Gastrocnemius medialis (tissue), 4 donors: ENCODE results near the gene NFIC. TPM values are rescaled to one million over a fixed set of nuclear protein-coding genes. Genes with fewer than 3 reads are reported as not detected.

Experiments
- ATAC-seq, 2 donors: fragments of 150-250 bp; one replicate each; pipeline ENCODE4 v1.9.1; 2016
- DNase-seq, 2 donors: peaks; one replicate each; pipeline ENCODE4 v3.0.0-alpha.2; 2019
- H3K27ac ChIP-seq, 4 donors: fragments of 200-600 bp; sonication (generic); 1 replicate in 1 of 4; 2 replicates in 3 of 4; pipeline ENCODE4 v1.5.1; 2016 to 2018; ENCODE audit warnings: mild to moderate bottlenecking in 2 of 4, moderate library complexity in 1 of 4
- H3K27me3 ChIP-seq, 3 donors: fragments of 200-600 bp; sonication (generic) in 2 of 3; 1 replicate in 1 of 3; 2 replicates in 2 of 3; pipeline versions ENCODE4 v1.5.1 to v1.6.0; 2016 to 2019; ENCODE audit warnings: mild to moderate bottlenecking in 1 of 3, moderate library complexity in 1 of 3
- H3K36me3 ChIP-seq, 2 donors: fragments of 200-600 bp; sonication (generic) in 1 of 2; one replicate each; pipeline ENCODE4 v1.5.1; 2017 to 2018
- H3K4me1 ChIP-seq, 2 donors: fragments of 200-600 bp; sonication (generic) in 1 of 2; one replicate each; pipeline ENCODE4 v1.5.1; 2016 to 2017; ENCODE audit warnings: mild to moderate bottlenecking in 2 of 2
- H3K4me3 ChIP-seq, 4 donors: fragments of 200-600 bp; sonication (generic) in 3 of 4; 1 replicate in 1 of 4; 2 replicates in 3 of 4; pipeline ENCODE4 v1.5.1; 2016 to 2019; ENCODE audit warnings: mild to moderate bottlenecking in 2 of 4
- H3K9me3 ChIP-seq, 3 donors: fragments of 200-600 bp; sonication (generic) in 2 of 3; 1 replicate in 1 of 3; 2 replicates in 2 of 3; pipeline ENCODE4 v1.5.1; 2016 to 2019
- CTCF ChIP-seq, 5 experiments: fragments of 450-650 bp in 3 of 5; fragments of 200-600 bp in 2 of 5; sonication (generic) in 2 of 5; IDR thresholded peaks in 4 of 5; conservative IDR thresholded peaks in 1 of 5; 1 replicate in 4 of 5; 2 replicates in 1 of 5; pipeline ENCODE4 v1.5.1; 2016 to 2019; ENCODE audit warnings: antibody characterized with exemption in 5 of 5, mild to moderate bottlenecking in 3 of 5, moderate library complexity in 3 of 5
- POLR2A ChIP-seq, 2 donors: fragments of 450-650 bp; IDR thresholded peaks; one replicate each; pipeline ENCODE4 v1.6.1; 2017; ENCODE audit warnings: antibody characterized with exemption in 2 of 2, mild to moderate bottlenecking in 2 of 2, moderate library complexity in 2 of 2
- in situ Hi-C, 4 donors: fragments of 200-750 bp; cut with MboI; loops; one replicate each; pipeline versions ENCODE4 v1.15.0 to v1.8.0; 2017; ENCODE audit warnings: low sequenced_read_pairs in 4 of 4
- intact Hi-C: fragments of 100-400 bp; cut with DNase I; formaldehyde crosslinking; loops from one replicate; pipeline ENCODE4 v1.15.1; 2023; ENCODE audit warnings: low total_unique reads
- total RNA-seq, 4 donors: library from RNA; depleted of rRNA; stranded (reverse); fragments of >200 nt; gene quantifications; one replicate each; pipeline versions ENCODE4 v1.1.0 to v1.2.3, GENCODE V29; 2016

Gene NFIC
- total RNA-seq, 4 donors from 2014 or later: 90.2 to 403 (median 348) TPM

DNA sequence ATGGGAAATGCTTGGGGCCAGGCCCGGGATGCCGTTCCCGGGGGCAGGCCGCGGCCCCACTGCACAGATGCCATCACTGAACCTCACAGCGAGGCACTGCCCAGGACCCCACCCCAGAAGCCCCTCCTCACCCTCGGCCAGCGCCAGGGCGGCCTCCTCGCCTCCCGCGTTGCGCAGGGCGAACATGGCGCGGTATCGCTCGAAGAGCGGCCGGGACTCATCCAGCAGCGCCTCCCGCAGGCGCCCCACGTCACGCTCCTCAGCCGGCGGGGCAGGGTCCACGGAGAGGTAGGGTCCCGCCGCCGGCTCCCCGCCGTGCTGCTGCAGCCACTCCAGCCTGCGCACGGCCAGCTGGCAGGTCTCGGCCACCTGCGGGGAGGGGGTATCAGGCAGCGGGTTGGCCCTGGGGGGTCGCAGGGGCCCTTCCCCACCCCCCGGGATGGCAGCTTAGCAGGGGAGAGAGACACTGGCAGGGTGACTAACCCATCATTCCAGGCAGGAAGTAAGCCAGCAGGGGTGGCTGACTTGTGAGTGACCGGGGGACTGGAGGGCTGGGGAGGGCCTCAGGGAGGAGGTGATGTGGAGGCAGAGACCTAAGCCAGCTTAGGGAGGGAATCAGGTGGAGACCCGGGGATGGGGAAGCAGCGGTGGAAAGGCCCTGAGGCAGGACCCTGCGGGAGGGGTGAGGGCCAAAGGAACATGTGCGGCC, 125.9 kb downstream of the NFIC start:
- DNase-seq (no peak), ATAC-seq (no peak)
- no peaks in the 10 kb centered on the region for H3K9me3 ChIP-seq
- H3K27ac ChIP-seq: no peak overlapping the region
- no peaks in the 10 kb centered on the region for H3K27me3 ChIP-seq
- intact Hi-C loops (no loop called here), in situ Hi-C loops (no loop called here)
- TF ChIP-seq CTCF (IDR thresholded peaks at IDR 0.05 in 4 of 5, conservative IDR thresholded peaks at IDR 0.05 in 1 of 5): no peak
- no peak for TF ChIP-seq POLR2A (IDR thresholded peaks at IDR 0.05)
- no peaks in the 10 kb centered on the region for H3K4me1 ChIP-seq
- H3K36me3 ChIP-seq: peaks cover 0 to 44% of the 10 kb centered on the region in 2 donors
- no peak overlapping the region for H3K4me3 ChIP-seq

DNA sequence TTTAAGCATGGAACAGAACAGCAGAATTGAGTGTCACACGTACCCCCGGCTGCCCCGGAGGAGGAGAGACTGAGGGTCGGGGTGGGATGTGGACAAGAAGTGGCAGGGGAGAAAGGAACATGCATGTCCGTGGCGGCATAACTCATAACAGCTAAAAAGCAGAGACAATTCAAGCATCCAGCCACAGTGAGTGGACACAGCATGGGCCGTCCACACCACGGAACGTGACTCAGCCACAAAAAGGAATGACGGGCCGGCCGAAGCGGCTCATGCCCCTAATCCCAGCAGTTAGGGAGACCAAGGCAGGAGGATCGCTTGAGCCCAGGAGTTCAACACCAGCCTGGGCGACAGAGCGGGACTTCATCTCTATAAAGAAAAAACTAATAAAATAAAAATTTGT, 126.5 kb downstream of the NFIC start:
- Histone ChIP-seq H3K36me3 (peaks cover 0 to 44% of the 10 kb centered on the region in 2 donors), H3K27ac (no peak overlapping the region), H3K27me3 (no peaks in the 10 kb centered on the region), H3K4me1 (no peaks in the 10 kb centered on the region), H3K9me3 (no peaks in the 10 kb centered on the region), H3K4me3 (no peak overlapping the region)
- TF ChIP-seq CTCF (IDR thresholded peaks at IDR 0.05 in 4 of 5, conservative IDR thresholded peaks at IDR 0.05 in 1 of 5) (no peak), POLR2A (IDR thresholded peaks at IDR 0.05) (no peak)
- DNase-seq: no peak
- in situ Hi-C loops (no loop called here), intact Hi-C loops (no loop called here)
- no peak for ATAC-seq

GRCh38 chr19:3493651-3494050, 127.3 kb downstream of the NFIC start:
- Histone ChIP-seq H3K4me3 (no peak overlapping the region), H3K9me3 (no peaks in the 10 kb centered on the region), H3K27me3 (no peaks in the 10 kb centered on the region), H3K4me1 (no peaks in the 10 kb centered on the region), H3K27ac (no peak overlapping the region), H3K36me3 (peaks cover 0 to 44% of the 10 kb centered on the region in 2 donors)
- ATAC-seq (no peak), DNase-seq (no peak)
- intact Hi-C loops (no loop called here), in situ Hi-C loops (no loop called here)
- TF ChIP-seq CTCF (IDR thresholded peaks at IDR 0.05 in 4 of 5, conservative IDR thresholded peaks at IDR 0.05 in 1 of 5) (no peak), POLR2A (IDR thresholded peaks at IDR 0.05) (no peak)

DNA sequence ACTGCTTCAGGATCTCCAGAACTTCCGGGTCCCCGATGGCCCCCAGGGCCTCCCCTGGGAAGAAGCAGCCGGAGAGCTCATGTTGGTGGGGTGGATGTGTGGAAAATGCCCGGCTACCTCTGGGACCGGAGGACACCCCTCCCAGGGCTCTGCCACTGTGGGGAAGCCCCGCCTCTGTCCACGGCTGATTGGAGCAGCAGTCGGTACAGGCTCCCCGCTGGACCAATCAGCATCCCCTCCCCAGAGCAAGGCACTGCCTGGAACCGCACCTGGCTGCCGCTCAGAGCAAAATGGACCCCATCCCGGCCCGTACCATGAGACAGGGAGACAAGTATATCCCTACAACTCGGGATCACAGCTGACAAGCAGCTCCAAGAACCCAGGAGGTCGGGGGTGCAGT, 127.7 kb downstream of the NFIC start:
- H3K27ac ChIP-seq: no peak overlapping the region

More for the DNA sequence above, 127.7 kb downstream of the NFIC start:
- ATAC-seq (no peak), DNase-seq (no peak)
- intact Hi-C loops (no loop called here), in situ Hi-C loops (no loop called here)
- no peak overlapping the region for H3K4me3 ChIP-seq
- peaks cover 2% of the 10 kb centered on the region in 2 donors for H3K4me1 ChIP-seq
- TF ChIP-seq POLR2A (IDR thresholded peaks at IDR 0.05) (no peak), CTCF (IDR thresholded peaks at IDR 0.05 in 4 of 5, conservative IDR thresholded peaks at IDR 0.05 in 1 of 5) (no peak)
- H3K36me3 ChIP-seq: peaks cover 0 to 44% of the 10 kb centered on the region in 2 donors
- H3K9me3 ChIP-seq: no peaks in the 10 kb centered on the region
- no peaks in the 10 kb centered on the region for H3K27me3 ChIP-seq
